Measurements from ENCODE around the gene GDAP2. TPM values are rescaled to one million over a fixed set of nuclear protein-coding genes. Genes with fewer than 3 reads are reported as not detected.

The GDAP2 gene
- polyA plus RNA-seq, 3 donors, result 17.8 to 28.7 (median 21.1) TPM

GRCh38 chr1:117820096-117820495 lies 109.3 kb downstream of the GDAP2 start:
- no peak overlapping the region for H2AFZ ChIP-seq (ENCODE audit: insufficient read depth, low read depth, low read length, poor library complexity, severe bottlenecking)
- H3K9ac ChIP-seq (ENCODE audit: insufficient read depth, low read length, poor library complexity, severe bottlenecking), result no peak overlapping the region
- Mint-ChIP-seq H3K4me1 (no peaks in the 10 kb centered on the region), H3K4me3 (no peak overlapping the region), H3K36me3 (no peaks in the 10 kb centered on the region), H3K9me3 (peaks cover 0 to 44% (median 12%) of the 10 kb centered on the region in 7 donors), H3K27me3 (ENCODE audit: low read depth in 3 of 3) (peaks cover 0 to 3% (median 2%) of the 10 kb centered on the region in 3 donors), H3K27ac (no peak overlapping the region)
- peaks cover 6 to 46% of the 10 kb centered on the region in 2 donors for H3K9me3 ChIP-seq (replicated peaks in 1 of 2; ENCODE audit: control insufficient read depth in 1 of 2, insufficient read depth in 1 of 2, low read length in 2 of 2)
- no peak for DNase-seq
- TF ChIP-seq CTCF (IDR thresholded peaks at IDR 0.05), result no peak
- H4K20me1 ChIP-seq (ENCODE audit: insufficient read depth, low read length), result no peaks in the 10 kb centered on the region
- no peak overlapping the region for H3K27ac ChIP-seq (ENCODE audit: low read depth in 1 of 2, low read length in 2 of 2)
- H3K4me2 ChIP-seq (replicated peaks; ENCODE audit: extremely low read depth, low read length, poor library complexity, severe bottlenecking), result no peak overlapping the region
- no peaks in the 10 kb centered on the region for H3K79me2 ChIP-seq (ENCODE audit: insufficient read depth, low read length)
- intact Hi-C loops (cut with micrococcal nuclease), result no loop called here
- no peaks in the 10 kb centered on the region for H3K4me1 ChIP-seq (ENCODE audit: control insufficient read depth in 1 of 2, insufficient read depth in 2 of 2, low read length in 2 of 2)
- H3K27me3 ChIP-seq (ENCODE audit: control insufficient read depth in 2 of 2, insufficient read depth in 2 of 2, low read length in 2 of 2), result no peaks in the 10 kb centered on the region
- WGBS (ENCODE audit: insufficient coverage), result 95% methylated on average over 2 of the region's 2 CpGs
- no peaks in the 10 kb centered on the region for H3K36me3 ChIP-seq (replicated peaks in 1 of 2; ENCODE audit: control insufficient read depth in 1 of 2, insufficient read depth in 2 of 2, low read length in 2 of 2)
- H3K4me3 ChIP-seq (replicated peaks in 1 of 3; ENCODE audit: low read depth in 2 of 3, low read length in 3 of 3), result no peak overlapping the region

- H3K27me3 Mint-ChIP-seq (ENCODE audit: low read depth in 3 of 3), result peaks cover 0 to 2% (median 1%) of the 10 kb centered on the region in 3 donors
- TF ChIP-seq CTCF (IDR thresholded peaks at IDR 0.05), result no peak
- intact Hi-C loops (cut with micrococcal nuclease), result no loop called here
- no CpG with 5 or more reads among the region's 4 CpGs for WGBS (ENCODE audit: insufficient coverage)
- no peaks in the 10 kb centered on the region for H3K4me1 ChIP-seq (ENCODE audit: control insufficient read depth in 1 of 2, insufficient read depth in 2 of 2, low read length in 2 of 2)
- no peak overlapping the region for H3K4me3 Mint-ChIP-seq
- no peak overlapping the region for H3K4me2 ChIP-seq (replicated peaks; ENCODE audit: extremely low read depth, low read length, poor library complexity, severe bottlenecking)
- no peaks in the 10 kb centered on the region for H3K4me1 Mint-ChIP-seq
- H3K36me3 Mint-ChIP-seq, result no peaks in the 10 kb centered on the region
- no peak overlapping the region for H3K9ac ChIP-seq (ENCODE audit: insufficient read depth, low read length, poor library complexity, severe bottlenecking)
- DNase-seq, result no peak
- peaks cover 0 to 41% (median 12%) of the 10 kb centered on the region in 7 donors for H3K9me3 Mint-ChIP-seq
- no peaks in the 10 kb centered on the region for H3K27me3 ChIP-seq (ENCODE audit: control insufficient read depth in 2 of 2, insufficient read depth in 2 of 2, low read length in 2 of 2)
- no peak overlapping the region for H3K27ac Mint-ChIP-seq
- H3K36me3 ChIP-seq (replicated peaks in 1 of 2; ENCODE audit: control insufficient read depth in 1 of 2, insufficient read depth in 2 of 2, low read length in 2 of 2), result no peaks in the 10 kb centered on the region
- no peak overlapping the region for H3K4me3 ChIP-seq (replicated peaks in 1 of 3; ENCODE audit: low read depth in 2 of 3, low read length in 3 of 3)
- no peak overlapping the region for H3K27ac ChIP-seq (ENCODE audit: low read depth in 1 of 2, low read length in 2 of 2)
- no peaks in the 10 kb centered on the region for H3K79me2 ChIP-seq (ENCODE audit: insufficient read depth, low read length)
- no peak overlapping the region for H2AFZ ChIP-seq (ENCODE audit: insufficient read depth, low read depth, low read length, poor library complexity, severe bottlenecking)
- peaks cover 6 to 43% of the 10 kb centered on the region in 2 donors for H3K9me3 ChIP-seq (replicated peaks in 1 of 2; ENCODE audit: control insufficient read depth in 1 of 2, insufficient read depth in 1 of 2, low read length in 2 of 2)
- no peaks in the 10 kb centered on the region for H4K20me1 ChIP-seq (ENCODE audit: insufficient read depth, low read length)
Measured at GRCh38 chr1:117819301-117819700, 110.1 kb downstream of the GDAP2 start.

All from CD14-positive monocyte (primary cell).